ENCODE measurements around the gene KCTD14.
A peak's percentile ranks its signal among the peaks of the same experiment; 100 is the strongest.
"Not testable (repeated sequence)": the region's sequence is repeated elsewhere in the genome, so short reads cannot be mapped to it uniquely, and the experiment has no call there.

Gene KCTD14

DNA sequence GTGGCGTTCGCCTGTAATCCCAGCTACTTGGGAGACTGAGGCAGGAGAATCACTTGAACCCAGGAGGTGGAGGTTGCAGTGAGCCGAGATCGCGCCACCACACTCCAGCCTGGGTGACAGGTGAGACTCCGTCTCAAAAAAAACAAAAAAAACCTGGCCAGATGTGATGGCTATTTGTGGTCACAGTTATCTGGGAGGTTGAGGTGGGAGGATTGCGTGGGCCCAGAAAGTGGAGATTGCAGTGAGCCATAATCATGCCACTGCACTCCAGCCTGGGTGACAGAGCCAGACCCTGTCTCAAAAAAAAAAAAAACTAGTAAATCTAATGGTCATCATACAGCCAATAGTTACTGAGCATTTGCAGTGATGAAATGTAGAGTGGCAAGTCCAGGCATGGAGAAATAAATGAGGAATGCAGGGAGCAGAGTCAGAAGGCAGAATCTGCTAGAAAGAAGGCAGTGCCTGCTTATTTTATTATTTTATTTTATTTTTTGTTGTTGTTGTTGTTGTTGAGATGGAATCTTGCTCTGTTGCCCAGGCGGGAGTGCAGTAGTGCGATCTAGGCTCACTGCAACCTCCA lies 36.8 kb upstream of the KCTD14 start:
- not testable (repeated sequence) for H3K4me1 Mint-ChIP-seq; H3K27ac Mint-ChIP-seq; H3K27me3 Mint-ChIP-seq; DNase-seq; H3K36me3 Mint-ChIP-seq; H3K9me3 Mint-ChIP-seq; H3K4me3 Mint-ChIP-seq; ATAC-seq (replicated peaks)

DNA sequence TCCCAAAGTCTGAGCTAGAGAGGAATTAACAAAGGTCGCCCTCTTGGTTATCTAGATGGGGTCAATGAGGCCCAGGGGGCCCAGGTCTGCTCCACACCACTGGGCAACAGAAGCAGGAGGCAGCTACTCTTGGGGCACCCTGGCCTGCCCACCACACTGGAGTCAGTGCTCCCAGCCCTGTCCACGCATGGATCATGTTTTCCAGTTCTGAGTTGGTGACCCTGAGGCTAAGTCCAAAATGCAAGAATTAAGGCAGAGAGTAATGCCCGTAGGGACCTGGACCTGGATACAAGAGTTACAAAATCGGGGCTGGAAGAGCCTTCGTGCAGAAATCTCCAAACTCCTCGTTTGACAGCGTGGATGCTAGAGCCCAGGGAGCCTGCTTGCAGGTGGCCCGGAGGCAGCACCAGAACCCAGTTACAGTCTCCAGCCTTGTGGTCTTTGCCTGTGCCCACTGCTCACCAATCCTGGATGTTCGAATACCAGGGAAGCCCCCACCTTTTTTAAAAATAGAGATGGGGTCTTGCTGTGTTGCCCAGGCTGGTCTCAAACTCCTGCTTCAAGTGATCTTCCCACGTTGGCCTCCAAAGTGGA lies 34.5 kb upstream of the KCTD14 start:
- no peak overlapping the region for H3K27ac Mint-ChIP-seq
- no peaks in the 10 kb centered on the region for H3K27me3 Mint-ChIP-seq
- peaks cover 0 to 2% of the 10 kb centered on the region in 2 donors for H3K36me3 Mint-ChIP-seq
- H3K4me3 Mint-ChIP-seq = no peak overlapping the region
- H3K4me1 Mint-ChIP-seq = no peaks in the 10 kb centered on the region
- H3K9me3 Mint-ChIP-seq = no peaks in the 10 kb centered on the region
- no peak for DNase-seq
- no peak for ATAC-seq (replicated peaks)

DNA sequence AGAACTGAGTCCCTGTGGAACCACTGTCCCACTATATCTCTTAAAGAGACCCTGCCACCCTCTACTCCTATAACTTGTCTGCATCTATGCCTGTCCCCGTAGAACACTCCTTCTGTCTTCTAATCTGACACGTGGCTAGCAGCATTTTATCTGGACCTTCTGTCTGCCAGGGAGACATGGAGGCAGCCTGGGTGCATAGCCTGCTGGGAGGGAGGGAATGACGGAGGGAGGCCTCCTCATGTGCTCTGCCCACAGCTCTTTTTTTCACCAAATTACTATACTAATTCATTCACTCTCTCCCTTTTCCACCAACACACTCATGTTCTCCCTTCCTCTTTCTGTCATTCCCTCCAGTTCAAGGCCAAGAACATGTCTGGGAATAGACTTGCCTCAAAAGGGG lies 33.0 kb upstream of the KCTD14 start:
- H3K4me3 Mint-ChIP-seq = no peak overlapping the region
- H3K9me3 Mint-ChIP-seq = no peaks in the 10 kb centered on the region
- H3K27me3 Mint-ChIP-seq = no peaks in the 10 kb centered on the region
- H3K27ac Mint-ChIP-seq = no peak overlapping the region
- no peak for DNase-seq
- H3K36me3 Mint-ChIP-seq = peaks cover 0 to 2% of the 10 kb centered on the region in 2 donors
- ATAC-seq (replicated peaks) = no peak
- no peaks in the 10 kb centered on the region for H3K4me1 Mint-ChIP-seq

DNA sequence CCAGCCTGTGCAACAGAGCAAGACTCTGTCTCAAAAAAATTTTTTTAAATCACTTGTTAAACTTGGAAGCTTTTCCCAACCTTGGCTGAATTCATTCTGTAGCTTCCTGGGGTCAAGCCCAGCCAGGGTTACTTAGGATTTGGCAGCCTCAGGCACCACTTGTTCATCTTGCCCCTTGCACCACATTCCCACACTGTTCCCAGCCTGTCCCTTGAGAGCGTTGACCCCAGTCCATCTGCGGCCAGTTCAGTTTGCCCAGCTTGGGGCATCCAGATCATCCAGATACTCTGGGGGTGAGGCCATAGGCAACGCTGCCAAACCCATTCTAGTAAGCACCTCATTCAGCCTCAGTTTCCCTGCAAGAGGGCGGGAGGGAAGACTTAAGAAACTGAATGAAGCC lies 31.9 kb upstream of the KCTD14 start:
- H3K36me3 Mint-ChIP-seq = peaks cover 0 to 2% of the 10 kb centered on the region in 2 donors
- no peak overlapping the region for H3K4me3 Mint-ChIP-seq
- H3K27ac Mint-ChIP-seq = no peak overlapping the region
- no peaks in the 10 kb centered on the region for H3K9me3 Mint-ChIP-seq
- H3K27me3 Mint-ChIP-seq = no peaks in the 10 kb centered on the region
- no peaks in the 10 kb centered on the region for H3K4me1 Mint-ChIP-seq
- no peak for DNase-seq
- ATAC-seq (replicated peaks) = no peak

DNA sequence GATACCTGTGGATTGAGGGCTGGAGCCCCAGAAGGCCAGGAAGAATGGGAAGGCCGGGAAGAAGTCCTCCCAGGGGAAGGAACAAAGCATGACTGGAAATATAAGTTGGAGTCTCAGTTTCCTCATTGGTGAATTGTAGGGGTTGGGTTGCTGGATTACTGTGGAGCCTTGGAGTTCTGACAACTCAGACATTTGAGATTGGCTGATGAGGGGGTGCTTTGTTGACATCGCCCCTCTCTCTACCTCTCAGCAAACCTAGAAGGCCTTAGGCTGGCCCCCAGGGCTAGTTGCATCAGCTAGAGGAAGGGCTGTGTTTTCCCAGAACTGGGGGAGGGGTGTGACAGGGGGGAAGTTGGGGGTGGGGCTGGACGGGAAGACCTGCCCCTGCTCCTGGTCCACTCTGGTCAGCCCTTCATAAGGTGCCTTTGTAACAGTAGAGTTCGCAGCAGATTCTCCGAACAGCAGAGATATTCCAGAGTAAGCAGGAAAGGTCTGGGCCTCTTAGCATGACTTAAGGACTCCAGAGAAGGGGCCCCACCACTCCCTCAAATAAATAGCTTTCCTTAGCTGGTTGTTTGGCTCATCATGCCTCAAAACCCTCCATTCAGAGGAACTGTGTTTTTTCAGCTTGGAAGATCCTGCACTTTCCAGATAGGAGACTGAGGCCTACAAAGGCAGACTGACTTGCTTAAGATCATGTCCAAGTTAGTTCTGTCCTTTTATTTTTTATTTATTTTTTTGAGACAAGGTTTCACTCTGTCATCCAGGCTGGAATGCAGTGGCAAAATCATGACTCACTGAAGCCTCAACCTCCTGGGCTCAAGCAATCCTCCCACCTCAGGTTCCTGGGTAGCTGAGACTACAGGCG lies 28.1 kb upstream of the KCTD14 start:
- ATAC-seq (replicated peaks) = no peak
- Mint-ChIP-seq H3K4me1 (peaks cover 3% of the 10 kb centered on the region in 2 donors), H3K27ac (no peak overlapping the region)

DNA sequence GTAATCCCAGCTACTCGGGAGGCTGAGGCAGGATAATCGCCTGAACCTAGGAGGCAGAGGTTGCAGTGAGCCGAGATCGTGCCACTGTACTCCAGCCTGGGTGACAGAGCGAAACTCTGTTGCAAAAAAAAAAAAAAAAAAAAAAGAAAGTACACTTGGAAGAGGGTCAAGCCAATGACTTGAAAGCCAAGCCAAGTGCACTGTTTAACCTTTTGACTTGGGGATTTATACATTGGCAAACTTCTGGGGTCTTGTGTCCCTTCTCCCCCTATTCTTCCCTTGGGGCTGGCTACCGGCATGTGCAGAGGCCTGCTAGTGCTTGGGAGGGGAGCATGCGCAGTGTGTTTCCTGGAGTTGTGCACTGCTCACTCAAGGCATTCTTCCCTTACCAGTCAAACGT lies 26.3 kb upstream of the KCTD14 start:
- H3K36me3 Mint-ChIP-seq = peaks cover 0 to 2% of the 10 kb centered on the region in 2 donors
- DNase-seq (no peak), ATAC-seq (replicated peaks) (no peak)
- no peaks in the 10 kb centered on the region for H3K9me3 Mint-ChIP-seq
- H3K4me3 Mint-ChIP-seq = no peak overlapping the region
- H3K4me1 Mint-ChIP-seq = peaks cover 9 to 10% of the 10 kb centered on the region in 2 donors
- no peak overlapping the region for H3K27ac Mint-ChIP-seq
- H3K27me3 Mint-ChIP-seq = peaks cover 0 to 3% of the 10 kb centered on the region in 2 donors

More for the DNA sequence above, 28.1 kb upstream of the KCTD14 start:
- Mint-ChIP-seq H3K9me3 (no peaks in the 10 kb centered on the region), H3K27me3 (no peaks in the 10 kb centered on the region), H3K4me3 (no peak overlapping the region), H3K36me3 (peaks cover 0 to 2% of the 10 kb centered on the region in 2 donors)
- no peak for DNase-seq

DNA sequence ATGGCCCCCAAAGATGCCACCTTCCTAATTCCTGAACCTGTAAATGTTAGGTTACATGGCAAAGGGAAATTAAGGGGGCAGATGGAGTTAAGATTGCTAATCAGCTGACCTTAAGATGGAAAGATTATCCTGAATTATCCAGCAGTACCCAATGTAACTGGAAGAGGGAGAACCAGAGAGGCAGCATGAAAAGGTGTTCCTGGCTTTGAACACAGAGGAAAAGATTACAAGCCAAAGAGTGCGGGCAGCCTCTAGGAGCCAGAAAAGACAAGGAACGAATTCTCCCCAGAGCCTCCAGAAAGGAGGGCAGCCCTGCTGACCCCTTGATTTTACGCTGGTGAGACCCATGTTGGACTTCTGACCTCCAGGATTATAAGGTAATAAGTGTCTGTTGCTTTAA lies 25.5 kb upstream of the KCTD14 start:
- no peak overlapping the region for H3K4me3 Mint-ChIP-seq
- peaks cover 0 to 8% of the 10 kb centered on the region in 2 donors for H3K27me3 Mint-ChIP-seq
- no peak for ATAC-seq (replicated peaks)
- H3K9me3 Mint-ChIP-seq = no peaks in the 10 kb centered on the region
- H3K36me3 Mint-ChIP-seq = peaks cover 0 to 2% of the 10 kb centered on the region in 2 donors
- no peak overlapping the region for H3K27ac Mint-ChIP-seq
- H3K4me1 Mint-ChIP-seq = peaks cover 9 to 10% of the 10 kb centered on the region in 2 donors
- DNase-seq = no peak

DNA sequence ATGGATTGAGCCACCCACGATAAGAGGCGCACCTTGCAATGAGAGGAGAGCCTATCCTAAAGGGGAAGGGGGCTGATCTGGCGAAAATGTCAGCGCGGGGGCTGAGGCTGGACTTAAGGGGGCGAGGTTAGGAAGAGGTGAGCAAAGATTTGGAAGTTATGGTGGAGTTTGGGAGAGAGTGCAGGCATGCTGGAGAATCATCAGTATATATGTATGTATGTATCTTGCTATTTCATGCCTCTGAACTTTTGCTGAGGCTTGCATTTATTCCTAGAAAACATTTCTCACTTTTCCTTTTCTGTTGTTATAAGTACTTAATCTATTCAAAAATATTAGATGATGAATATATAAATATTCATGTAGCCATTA lies 23.4 kb upstream of the KCTD14 start:
- no peak for DNase-seq
- Mint-ChIP-seq H3K27me3 (peaks cover 0 to 8% of the 10 kb centered on the region in 2 donors), H3K36me3 (no peaks in the 10 kb centered on the region), H3K4me3 (no peak overlapping the region), H3K4me1 (peaks cover 9 to 10% of the 10 kb centered on the region in 2 donors), H3K9me3 (no peaks in the 10 kb centered on the region), H3K27ac (no peak overlapping the region)
- ATAC-seq (replicated peaks) = peak in 1 of 2 donors; percentile 20

DNA sequence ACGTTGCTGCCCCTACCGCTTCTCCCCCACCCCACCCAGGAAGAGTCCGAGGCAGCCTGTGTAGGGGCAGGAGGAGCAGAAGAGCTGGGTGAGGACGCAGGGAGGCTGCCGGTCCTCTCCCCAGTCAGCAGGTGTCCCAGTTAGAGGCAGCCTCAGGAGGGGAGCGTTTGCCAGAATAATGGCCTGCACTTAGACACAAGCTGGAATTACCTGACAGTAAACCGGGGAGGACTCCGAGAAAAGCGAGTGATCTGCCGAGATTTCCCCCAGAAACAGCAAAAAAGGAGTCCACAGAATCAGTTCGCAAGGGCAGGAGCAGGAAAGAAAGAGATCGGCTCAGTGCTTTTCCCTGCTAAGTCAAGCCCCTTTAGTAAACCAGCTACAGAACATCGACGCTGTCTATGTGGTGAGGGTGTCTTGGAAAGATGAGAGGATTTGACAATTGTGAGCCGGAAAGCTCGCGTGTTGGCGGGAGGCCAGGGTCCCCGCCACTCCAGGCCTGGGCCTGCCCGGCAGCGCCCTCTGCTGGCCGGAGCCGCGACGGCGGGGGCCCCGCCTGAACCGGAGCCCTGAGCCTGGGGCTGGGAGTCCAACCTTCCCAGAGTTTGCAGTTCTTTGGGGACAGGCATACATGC lies 22.9 kb upstream of the KCTD14 start:
- H3K9me3 Mint-ChIP-seq = no peaks in the 10 kb centered on the region
- H3K4me1 Mint-ChIP-seq = peaks cover 9 to 10% of the 10 kb centered on the region in 2 donors
- ATAC-seq (replicated peaks) = peak; percentile 95 to 97
- H3K27me3 Mint-ChIP-seq = peaks cover 0 to 8% of the 10 kb centered on the region in 2 donors
- no peaks in the 10 kb centered on the region for H3K36me3 Mint-ChIP-seq
- DNase-seq = peak; percentile 57
- peak overlapping the region; percentile 31 for H3K27ac Mint-ChIP-seq
- H3K4me3 Mint-ChIP-seq = peak overlapping the region; percentile 70 to 72

DNA sequence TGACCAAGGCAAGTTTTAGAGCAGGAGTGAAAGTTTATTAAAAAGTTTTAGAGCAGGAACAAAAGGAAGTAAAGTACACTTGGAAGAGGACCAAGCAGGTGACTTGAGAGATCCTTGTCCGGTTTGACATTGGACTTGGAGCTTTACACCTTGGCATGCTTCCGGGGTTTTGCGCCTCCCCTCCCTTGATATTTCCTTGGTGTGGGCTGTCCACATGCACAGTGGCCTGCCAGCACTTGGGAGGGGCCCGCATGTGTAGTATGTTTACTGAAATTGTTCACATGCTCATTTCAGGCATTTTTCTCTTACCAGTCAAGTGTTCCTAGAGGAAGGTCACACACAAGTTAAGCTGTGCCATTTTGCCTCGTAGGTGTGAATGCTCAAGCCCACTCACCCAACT lies 21.6 kb upstream of the KCTD14 start:
- DNase-seq (no peak), ATAC-seq (replicated peaks) (no peak)
- H3K4me1 Mint-ChIP-seq = peaks cover 16 to 19% of the 10 kb centered on the region in 2 donors
- H3K27me3 Mint-ChIP-seq = peaks cover 0 to 8% of the 10 kb centered on the region in 2 donors
- H3K4me3 Mint-ChIP-seq = no peak overlapping the region
- no peaks in the 10 kb centered on the region for H3K36me3 Mint-ChIP-seq
- no peaks in the 10 kb centered on the region for H3K9me3 Mint-ChIP-seq
- no peak overlapping the region for H3K27ac Mint-ChIP-seq

DNA sequence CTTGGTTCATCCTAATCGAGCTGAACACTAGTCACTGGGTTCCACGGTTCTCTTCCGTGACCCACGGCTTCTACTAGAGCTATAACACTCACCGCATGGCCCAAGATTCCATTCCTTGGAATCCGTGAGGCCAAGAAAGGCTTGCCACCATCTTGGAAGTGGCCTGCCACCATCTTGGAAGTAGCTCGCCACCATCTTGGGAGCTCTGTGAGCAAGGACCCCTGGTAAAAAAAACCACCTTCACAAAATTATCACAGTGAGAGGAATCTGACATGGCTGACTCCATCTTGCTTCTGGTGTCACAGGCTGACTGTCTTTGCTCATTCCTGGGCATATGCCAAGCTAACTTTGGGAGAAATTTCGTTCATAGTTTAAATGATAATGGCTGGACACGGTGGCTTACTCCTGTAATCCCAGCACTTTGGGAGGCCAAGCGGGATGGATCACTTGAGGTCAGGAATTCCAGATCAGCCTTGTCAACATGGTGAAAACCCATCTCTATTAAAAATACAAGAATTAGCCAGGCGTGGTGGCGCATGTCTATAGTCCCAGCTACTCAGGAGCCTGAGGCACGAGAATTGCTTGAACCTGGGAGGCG lies 18.9 kb upstream of the KCTD14 start:
- peaks cover 0 to 8% of the 10 kb centered on the region in 2 donors for H3K27me3 Mint-ChIP-seq
- peaks cover 16 to 21% of the 10 kb centered on the region in 2 donors for H3K4me1 Mint-ChIP-seq
- no peak overlapping the region for H3K4me3 Mint-ChIP-seq
- no peaks in the 10 kb centered on the region for H3K9me3 Mint-ChIP-seq
- H3K36me3 Mint-ChIP-seq = no peaks in the 10 kb centered on the region
- no peak for ATAC-seq (replicated peaks)
- no peak for DNase-seq
- no peak overlapping the region for H3K27ac Mint-ChIP-seq

DNA sequence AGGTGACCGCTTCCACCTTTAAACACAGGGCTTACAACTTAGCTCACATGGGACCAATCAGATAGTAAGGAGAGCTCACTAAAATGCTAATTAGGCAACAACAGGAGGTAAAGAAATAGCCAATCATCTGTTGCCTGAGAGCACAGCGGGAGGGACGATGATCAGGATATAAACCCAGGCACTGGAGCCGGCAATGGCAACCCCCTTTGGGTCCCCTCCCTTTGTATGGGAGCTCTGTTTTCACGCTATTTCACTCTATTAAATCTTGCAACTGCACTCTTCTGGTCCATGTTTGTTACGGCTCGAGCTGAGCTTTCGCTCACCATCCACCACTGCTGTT lies 18.3 kb upstream of the KCTD14 start:
- ATAC-seq (replicated peaks); H3K27me3 Mint-ChIP-seq; H3K4me3 Mint-ChIP-seq; H3K36me3 Mint-ChIP-seq; H3K9me3 Mint-ChIP-seq; DNase-seq; H3K27ac Mint-ChIP-seq: not testable (repeated sequence)
- H3K4me1 Mint-ChIP-seq = peaks cover 14 to 20% of the 10 kb centered on the region in 2 donors

DNA sequence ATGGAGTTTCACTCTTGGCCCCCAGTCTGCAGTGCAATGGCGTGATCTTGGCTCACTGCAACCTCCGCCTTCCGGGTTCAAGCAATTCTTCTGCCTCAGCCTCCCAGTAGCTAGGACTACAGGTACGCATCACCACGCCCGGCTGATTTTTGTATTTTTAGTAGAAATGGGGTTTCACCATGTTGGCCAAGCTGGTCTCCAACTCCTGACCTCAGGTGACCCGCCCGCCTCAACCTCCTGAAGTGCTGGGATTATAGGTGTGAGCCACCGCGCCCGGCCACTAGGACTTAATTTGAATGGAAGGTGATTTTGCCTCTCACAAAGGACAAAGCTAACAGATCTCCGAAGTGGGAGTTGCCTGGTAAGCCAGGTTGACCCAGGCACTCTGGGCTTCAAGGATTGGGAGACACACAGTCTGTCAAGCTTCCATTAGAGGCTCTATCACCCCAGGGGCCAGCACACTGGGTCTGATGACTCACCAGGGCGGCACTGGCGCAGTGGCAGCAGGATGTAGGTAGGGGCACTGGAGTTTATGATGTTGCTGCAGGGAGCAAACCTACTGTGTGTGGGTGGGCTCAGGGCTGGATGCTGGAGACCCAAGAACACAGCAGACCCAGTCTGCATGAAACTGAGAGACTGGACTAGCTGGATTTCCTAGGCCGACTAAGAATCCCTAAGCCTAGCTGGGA lies 17.8 kb upstream of the KCTD14 start:
- H3K4me1 Mint-ChIP-seq = peaks cover 10 to 15% of the 10 kb centered on the region in 2 donors
- peaks cover 0 to 8% of the 10 kb centered on the region in 2 donors for H3K27me3 Mint-ChIP-seq
- ATAC-seq (replicated peaks) = no peak
- no peaks in the 10 kb centered on the region for H3K36me3 Mint-ChIP-seq
- H3K4me3 Mint-ChIP-seq = no peak overlapping the region
- no peaks in the 10 kb centered on the region for H3K9me3 Mint-ChIP-seq
- no peak overlapping the region for H3K27ac Mint-ChIP-seq
- no peak for DNase-seq

All from stimulated activated naive B cell treated with anti-CD40 and anti-IgM and Interleukin-4, amounts not matched to agents 10 μg/mL and 1 μg/mL and 100 μg/mL, for 72 hours (primary cell).